Retinal pigment epithelial cell (primary cell): ENCODE data around the gene SLCO4C1.
A peak's percentile ranks its signal among the peaks of the same experiment; 100 is the strongest.

Experiments used
- DNase-seq: peaks from one replicate; pipeline ENCODE4 v3.0.0-alpha.2; 2010; ENCODE audit warnings: low read depth
- H3K4me3 ChIP-seq: 2 replicates; pipeline ENCODE4 v1.5.1; 2011; ENCODE audit warnings: mild to moderate bottlenecking, low read length, control low read depth, moderate library complexity
- TF ChIP-seq, protein P1 (sequence below): conservative IDR thresholded peaks from 2 replicates; pipeline ENCODE4 v1.5.1; 2011; ENCODE audit warnings: low read depth, low read length, control low read depth, inconsistent platforms

Gene SLCO4C1

DNA sequence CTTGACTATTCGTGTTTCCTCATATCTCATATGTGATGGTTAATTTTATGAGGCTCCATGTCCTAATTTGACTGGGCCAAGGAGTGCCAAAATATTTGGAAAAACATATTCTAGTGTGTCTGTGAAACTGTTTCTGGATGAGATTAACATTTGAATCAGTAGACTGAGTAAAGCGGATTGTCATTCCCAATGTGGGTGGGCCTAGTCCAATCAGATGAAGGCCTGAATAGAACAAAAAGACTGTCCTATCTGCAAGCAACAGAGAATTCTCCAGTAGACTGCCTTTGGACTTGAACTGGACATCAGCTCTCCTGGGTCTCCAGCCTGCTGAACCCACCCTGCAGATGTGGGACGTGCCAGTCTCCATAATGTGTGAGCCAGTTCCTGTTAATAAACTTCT, 13.5 kb upstream of the SLCO4C1 start:
- H3K4me3 ChIP-seq: no peak overlapping the region
- no peak for DNase-seq
- TF ChIP-seq, protein P1, sequence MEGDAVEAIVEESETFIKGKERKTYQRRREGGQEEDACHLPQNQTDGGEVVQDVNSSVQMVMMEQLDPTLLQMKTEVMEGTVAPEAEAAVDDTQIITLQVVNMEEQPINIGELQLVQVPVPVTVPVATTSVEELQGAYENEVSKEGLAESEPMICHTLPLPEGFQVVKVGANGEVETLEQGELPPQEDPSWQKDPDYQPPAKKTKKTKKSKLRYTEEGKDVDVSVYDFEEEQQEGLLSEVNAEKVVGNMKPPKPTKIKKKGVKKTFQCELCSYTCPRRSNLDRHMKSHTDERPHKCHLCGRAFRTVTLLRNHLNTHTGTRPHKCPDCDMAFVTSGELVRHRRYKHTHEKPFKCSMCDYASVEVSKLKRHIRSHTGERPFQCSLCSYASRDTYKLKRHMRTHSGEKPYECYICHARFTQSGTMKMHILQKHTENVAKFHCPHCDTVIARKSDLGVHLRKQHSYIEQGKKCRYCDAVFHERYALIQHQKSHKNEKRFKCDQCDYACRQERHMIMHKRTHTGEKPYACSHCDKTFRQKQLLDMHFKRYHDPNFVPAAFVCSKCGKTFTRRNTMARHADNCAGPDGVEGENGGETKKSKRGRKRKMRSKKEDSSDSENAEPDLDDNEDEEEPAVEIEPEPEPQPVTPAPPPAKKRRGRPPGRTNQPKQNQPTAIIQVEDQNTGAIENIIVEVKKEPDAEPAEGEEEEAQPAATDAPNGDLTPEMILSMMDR: no peak

GRCh38 chr5:102307232-102307631, 11.1 kb upstream of the SLCO4C1 start:
- H3K4me3 ChIP-seq: no peak overlapping the region
- no peak for DNase-seq
- TF ChIP-seq, protein P1: no peak

DNA sequence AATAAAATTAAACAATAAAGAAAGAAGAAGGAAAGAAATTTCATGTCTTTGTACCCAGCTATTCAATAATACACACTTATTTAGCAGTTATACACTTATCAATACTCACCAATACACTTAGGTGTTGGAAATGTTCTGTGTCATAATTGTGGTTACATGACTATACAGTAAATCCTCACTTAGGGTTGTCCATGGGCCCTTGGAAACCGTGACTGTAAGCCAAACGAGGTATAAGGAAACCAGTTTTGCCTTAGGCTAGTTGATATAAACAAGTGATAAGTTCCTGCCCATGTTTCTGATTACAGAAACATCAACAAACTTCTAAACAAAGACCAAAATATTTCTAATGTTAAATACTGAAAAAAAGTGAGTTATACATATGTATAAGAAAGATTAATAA, 10.0 kb upstream of the SLCO4C1 start:
- TF ChIP-seq, protein P1: no peak
- no peak overlapping the region for H3K4me3 ChIP-seq
- DNase-seq: no peak

DNA sequence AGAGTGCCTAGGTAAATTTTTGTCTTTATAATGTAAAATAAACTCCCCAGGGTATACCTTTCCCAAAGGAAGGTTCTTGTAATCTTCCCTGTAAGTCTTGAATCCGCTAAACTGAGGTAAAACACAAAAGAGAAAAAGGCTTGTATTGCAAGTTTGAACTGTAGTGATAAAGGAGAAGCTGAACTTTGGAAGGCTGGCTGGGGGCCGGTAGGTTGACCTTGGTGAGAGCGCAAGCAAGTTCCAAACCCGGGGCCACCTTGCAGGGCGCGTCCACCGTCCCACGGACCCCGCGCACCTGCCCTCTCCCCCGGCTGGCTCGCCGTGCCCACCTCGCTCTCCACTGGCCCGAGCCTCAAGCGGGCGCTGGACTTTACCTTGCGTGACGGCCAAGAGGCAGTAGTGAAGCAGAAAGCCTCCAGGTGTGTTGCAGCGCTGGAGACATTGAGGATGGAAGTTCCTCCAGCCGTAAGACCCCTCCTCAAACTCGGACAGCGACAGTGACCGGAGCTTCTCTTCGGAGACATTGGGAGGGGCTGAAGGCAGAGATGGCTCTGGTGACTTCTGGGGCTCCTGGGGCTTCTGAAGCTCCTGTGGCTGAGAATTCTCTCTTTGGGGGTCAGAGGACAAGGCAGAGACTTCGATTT, 428 bp downstream of the SLCO4C1 start:
- TF ChIP-seq, protein P1: no peak
- peak overlapping the region; percentile 78 for H3K4me3 ChIP-seq
- DNase-seq: no peak

DNA sequence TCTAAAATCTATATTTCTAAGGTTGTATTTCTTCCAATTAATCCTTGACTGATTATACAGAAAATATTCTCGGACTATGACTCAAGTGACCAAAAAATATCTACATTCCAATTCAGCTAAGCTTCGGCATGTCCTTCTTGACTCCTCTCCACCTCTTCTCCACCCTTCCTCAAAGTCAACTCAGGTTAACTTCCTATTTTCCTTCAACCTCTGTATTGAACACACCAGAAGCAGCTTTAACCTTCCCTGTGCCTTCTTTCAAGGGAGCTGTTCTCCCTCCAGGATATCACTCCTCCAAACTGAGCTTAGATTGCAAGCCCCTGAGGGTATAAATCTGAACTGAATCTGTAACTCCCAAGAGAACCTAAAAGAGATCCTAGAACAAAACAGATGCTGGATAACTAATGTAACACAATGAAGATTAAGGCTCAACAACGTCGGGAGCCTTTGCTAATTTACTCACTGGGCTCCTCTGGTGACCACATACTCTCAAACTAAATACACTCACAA, 1.1 kb downstream of the SLCO4C1 start:
- no peak overlapping the region for H3K4me3 ChIP-seq
- TF ChIP-seq, protein P1: no peak
- no peak for DNase-seq

- TF ChIP-seq, protein P1: no peak
- H3K4me3 ChIP-seq: no peak overlapping the region
- no peak for DNase-seq
Observed at GRCh38 chr5:102290004-102290403, 6.1 kb downstream of the SLCO4C1 start.

DNA sequence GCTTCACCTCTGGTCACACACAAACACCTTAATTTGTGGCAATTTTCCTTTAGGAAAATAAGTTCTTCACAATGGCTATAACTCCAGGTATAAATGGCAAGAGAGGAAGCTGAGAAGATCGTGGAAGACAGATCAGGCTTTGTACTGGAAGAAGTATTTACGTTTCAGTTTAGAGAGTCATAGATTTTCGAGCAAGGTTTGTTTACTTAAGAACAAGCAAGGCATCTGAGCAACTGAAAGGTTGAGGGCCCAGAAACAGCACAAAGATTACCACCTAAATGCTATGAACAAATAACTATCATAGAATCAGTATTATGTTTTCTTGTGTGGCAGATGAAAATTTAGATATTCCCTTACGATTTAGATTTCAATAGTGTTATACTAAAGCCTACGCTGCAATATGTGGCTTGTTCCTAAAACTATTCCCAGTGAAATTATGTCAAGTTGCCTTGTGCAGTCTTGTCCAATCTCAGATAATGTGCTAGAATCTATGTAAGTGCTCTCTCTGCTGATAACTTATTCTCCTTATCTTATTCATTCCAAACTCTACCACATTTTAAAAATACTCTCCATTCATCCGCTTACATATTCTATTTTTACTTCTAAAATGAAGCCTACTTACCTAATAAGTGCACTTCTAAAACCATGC, 6.7 kb downstream of the SLCO4C1 start:
- TF ChIP-seq, protein P1: no peak
- DNase-seq: no peak

More for the DNA sequence above, 6.7 kb downstream of the SLCO4C1 start:
- no peak overlapping the region for H3K4me3 ChIP-seq
